Left renal cortex interstitium (tissue), 4 donors: ENCODE measurements around the gene TLR4. TPM values are rescaled to one million over a fixed set of nuclear protein-coding genes. Genes with fewer than 3 reads are reported as not detected.

Experiments used
- DNase-seq, 4 donors: peaks; one replicate each; pipeline ENCODE4 v3.0.0-alpha.2; 2013; ENCODE audit warnings: low read depth in 4 of 4, low spot score in 2 of 4, missing footprints in 1 of 4
- polyA plus RNA-seq, 4 donors: library from polyadenylated mRNA; unstranded; fragments of 120-200 nt; gene quantifications; one replicate each; pipeline ENCODE4 v1.2.1, GENCODE V29; 2013; ENCODE audit not compliant: insufficient read length in 4 of 4

The TLR4 gene
- polyA plus RNA-seq, 4 donors: 6.8 to 10.7 (median 7.8) TPM

DNA sequence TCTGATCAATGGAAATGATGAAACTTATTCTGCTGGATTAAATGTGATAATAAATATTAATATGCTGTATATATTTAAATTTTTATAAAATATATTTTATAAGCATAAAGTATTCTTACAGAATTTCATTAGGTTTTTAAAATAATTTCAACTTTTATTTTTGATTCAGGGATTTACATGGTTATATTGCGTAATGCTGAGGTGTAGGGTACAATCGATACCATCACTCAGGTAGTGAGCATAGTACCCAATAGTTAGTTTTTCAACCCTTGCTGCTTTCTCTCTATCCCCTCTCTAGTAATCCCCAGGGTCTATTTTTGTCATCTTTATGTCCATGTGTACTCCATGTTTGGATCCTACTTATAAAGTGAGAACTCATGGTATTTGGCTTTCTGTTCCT is 5.7 kb downstream of the TLR4 start:
- no peak for DNase-seq

- no peak for DNase-seq
Observed at GRCh38 chr9:117714282-117714681, 10.1 kb downstream of the TLR4 start.

- DNase-seq: no peak
Observed at GRCh38 chr9:117715411-117715989, 11.3 kb downstream of the TLR4 start.

GRCh38 chr9:117718085-117718484 is 13.9 kb downstream of the TLR4 start:
- DNase-seq: no peak

- no peak for DNase-seq
Observed at GRCh38 chr9:117718701-117719100, 14.5 kb downstream of the TLR4 start.

- DNase-seq: no peak
Observed at GRCh38 chr9:117719161-117719920, 15.1 kb downstream of the TLR4 start.

- no peak for DNase-seq
Observed at GRCh38 chr9:117720066-117720465, 15.9 kb downstream of the TLR4 start.

- DNase-seq: no peak
Observed at GRCh38 chr9:117720555-117720954, 16.4 kb downstream of the TLR4 start.

DNA sequence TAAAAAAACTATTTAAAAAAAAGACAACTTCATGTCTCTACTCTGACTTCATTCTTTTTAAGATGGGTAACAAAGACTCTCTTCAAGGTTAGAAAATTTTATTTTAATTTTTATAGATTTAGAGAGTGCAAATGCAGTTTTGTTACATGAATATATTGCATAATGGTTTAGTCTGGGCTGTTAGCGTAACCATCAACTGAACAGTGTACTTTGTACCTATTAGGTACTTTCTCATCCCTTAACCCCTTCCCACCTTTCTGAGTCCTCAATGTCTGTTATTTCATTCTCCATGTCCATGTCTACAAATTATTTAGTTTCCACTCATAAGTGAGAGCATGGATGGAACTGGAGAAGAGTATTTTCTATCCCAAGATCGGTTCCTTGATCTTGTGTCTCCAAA is 16.8 kb downstream of the TLR4 start:
- no peak for DNase-seq

DNA sequence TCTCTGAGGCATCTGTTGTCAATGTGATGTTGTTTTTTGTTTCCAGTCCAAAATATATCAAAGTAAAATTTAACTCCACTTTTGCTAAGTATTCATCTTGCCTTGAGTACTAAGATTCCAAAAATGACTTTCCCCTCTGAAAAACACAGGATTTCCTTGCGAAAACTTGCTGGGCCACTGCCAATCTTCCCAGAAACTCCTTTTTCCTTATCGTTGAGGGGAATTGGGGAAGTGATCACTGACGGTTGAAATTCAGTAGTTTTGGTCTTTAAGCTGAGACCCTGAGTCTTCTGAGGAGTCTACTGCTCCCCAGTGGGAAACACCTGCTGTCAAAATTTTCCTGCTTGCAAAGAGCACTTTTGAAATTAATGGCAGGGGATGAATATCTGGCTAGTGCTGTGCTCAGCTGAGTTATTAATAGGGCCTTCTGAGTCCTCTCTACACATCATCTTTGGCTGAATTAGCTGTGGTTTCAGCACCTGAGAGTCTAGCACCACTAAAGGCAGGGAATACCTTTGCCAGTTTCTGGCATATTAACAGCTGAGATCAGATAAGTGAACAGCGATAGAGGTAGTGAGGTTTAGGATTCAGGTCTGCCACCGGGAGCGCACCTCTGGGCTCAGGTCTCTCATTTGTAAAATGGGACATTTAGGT is 18.0 kb downstream of the TLR4 start:
- no peak for DNase-seq

- no peak for DNase-seq
Observed at GRCh38 chr9:117723986-117724625, 19.9 kb downstream of the TLR4 start.

GRCh38 chr9:117725426-117725887 is 21.3 kb downstream of the TLR4 start:
- DNase-seq: no peak

DNA sequence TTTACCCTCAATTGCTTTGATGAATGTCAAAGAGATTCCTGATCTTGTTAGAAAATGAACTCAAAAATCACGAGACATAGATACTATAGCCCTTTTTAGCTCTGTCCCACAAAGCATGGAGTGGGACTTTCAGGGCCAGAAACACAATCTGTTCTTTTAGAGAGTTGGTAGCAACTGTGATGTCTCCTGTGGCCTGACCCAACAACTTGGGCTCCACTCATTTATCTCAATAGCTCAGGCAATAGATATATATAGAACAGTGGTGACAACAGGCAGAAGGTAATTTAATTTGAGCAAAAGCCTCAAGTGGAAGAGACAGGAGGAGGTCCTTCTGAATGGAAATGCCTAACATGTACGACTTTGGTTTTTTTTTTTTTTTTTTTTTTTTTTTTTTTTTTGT is 25.2 kb downstream of the TLR4 start:
- no peak for DNase-seq

GRCh38 chr9:117732494-117732893 is 28.3 kb downstream of the TLR4 start:
- DNase-seq: no peak

DNA sequence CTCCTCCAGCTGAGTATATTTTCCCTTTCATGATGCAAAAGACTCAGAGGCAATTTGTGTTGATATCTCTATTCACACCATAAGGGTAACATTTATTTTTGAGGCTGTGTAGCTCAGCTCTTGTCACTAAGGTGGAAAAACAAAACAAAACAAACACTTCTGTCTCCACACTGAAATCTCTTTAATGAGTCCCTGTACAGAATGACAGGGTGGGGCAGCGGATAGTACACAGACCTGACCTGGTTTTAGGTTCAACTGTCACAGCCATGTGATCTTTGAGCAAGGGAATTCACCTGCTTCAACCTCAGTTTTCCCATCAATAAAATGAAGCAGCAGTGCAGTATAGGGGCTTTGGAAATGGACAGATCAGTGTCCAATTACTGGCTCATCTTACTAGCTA is 29.3 kb downstream of the TLR4 start:
- no peak for DNase-seq

DNA sequence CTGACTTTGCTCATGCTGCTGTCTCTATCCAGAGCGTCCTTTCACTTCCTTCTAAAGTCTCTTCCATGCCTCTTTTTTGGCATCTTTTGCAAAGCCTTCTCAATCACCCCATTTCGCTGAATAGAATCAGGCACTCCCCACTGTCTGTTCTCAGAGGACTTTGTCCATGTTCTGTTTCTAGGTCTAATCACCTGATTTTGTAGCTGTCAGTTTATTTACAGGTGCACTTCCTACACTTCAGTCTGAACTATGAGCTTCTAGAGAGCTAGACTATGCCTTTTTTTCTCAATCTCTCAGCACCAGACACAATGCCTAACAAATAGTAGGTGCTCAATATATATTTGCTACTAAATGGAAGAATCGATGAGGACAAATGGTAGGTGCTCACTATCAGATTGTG is 29.9 kb downstream of the TLR4 start:
- DNase-seq: no peak

DNA sequence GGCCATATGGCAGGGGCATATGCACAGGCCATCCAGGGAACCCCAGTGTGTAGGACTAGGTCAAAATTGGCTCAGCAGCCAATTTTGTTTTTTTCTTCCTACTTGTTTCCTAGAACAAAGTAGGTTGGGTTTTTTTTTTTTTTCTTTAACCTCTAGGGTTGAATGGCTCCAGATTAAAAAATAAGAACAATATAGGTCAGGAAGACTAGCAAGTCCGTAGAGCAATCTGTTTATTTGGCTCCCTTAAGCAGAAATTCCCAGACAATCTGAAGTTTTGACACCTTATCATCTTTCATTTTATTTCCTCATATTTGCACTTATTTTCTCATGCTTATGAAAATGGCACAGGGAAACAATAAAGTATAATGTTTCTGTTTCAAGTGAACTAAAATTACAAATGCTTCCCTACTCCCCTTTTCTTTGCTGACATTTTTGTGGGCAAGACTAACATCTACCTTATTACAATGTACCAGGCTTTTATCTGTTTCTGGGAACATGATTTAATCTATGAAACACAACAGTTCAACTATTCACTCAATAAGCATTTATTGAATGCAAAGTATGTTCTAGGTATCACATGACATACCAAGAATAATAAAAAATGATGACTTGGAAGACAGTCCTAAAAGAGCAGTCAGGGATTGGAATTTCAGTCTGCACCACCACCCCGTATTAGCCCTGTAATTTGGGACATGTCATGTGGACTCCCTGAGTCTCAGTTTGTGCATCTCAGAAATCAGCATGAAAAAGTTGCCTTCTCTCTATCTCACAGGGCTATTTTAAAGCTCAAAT is 30.5 kb downstream of the TLR4 start:
- no peak for DNase-seq

DNA sequence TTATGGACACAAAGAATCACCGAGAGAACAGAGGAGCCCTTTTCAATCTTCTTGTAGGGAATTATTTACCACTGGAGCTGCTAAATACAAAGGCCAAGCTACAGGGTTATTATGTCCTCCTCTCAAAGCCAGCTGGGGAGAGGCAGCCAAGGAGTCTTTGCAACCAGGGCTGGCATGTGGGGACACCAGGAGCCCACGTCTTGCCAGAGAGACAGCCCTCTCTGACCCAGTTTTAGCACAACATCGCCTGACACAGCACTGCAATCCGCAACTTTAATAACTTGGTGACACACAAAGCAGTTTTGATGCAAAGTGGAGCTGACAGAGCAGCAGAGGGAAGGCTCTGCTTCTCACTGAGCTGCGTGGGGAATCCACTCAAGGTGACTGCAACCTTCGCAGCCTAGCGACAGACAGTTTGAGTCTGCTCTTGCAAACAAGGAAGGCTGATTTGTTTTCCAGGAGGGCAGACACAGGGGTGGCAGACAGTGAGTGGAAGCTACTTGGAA is 33.6 kb downstream of the TLR4 start:
- no peak for DNase-seq

- no peak for DNase-seq
Observed at GRCh38 chr9:117739206-117739605, 35.0 kb downstream of the TLR4 start.

- no peak for DNase-seq
Observed at GRCh38 chr9:117739624-117740347, 35.6 kb downstream of the TLR4 start.
